Caco-2 (cell line): ENCODE measurements around the gene TMEM273. TPM values are rescaled to one million over a fixed set of nuclear protein-coding genes. Genes with fewer than 3 reads are reported as not detected.
"Not testable (repeated sequence)": the region's sequence is repeated elsewhere in the genome, so short reads cannot be mapped to it uniquely, and the experiment has no call there.

Experiments used
- BruUV-seq: library from RNA; stranded (reverse); fragments of 400-500 nt; replicated peaks from 2 replicates; lab custom pipeline; 2021; lab: Mats Ljungman, UMichigan
- CTCF ChIA-PET: fragments of 300-600 bp; sonication (Branson Sonifier 250); formaldehyde crosslinking; loops from one replicate; lab custom pipeline; 2022; ENCODE audit warnings: antibody characterized with exemption; lab: Charles Lee
- POLR2A ChIA-PET: fragments of 300-600 bp; sonication (Branson Sonifier 250); formaldehyde crosslinking; loops from one replicate; lab custom pipeline; 2022; ENCODE audit warnings: antibody characterized with exemption; lab: Charles Lee
- DNase-seq, 2 experiments: peaks; one replicate each; pipeline versions ENCODE4 v3.0.0 to v3.0.0-alpha.2; 2020 to 2022
- H3K27me3 ChIP-seq: replicated peaks from 2 replicates; pipeline ENCODE4 v1.6.0; 2011; ENCODE audit warnings: low read length; ENCODE audit not compliant: control insufficient read depth, insufficient read depth
- H3K36me3 ChIP-seq: 2 replicates; pipeline ENCODE4 v1.5.1; 2011; ENCODE audit warnings: low read length; ENCODE audit not compliant: control insufficient read depth, insufficient read depth
- H3K4me1 ChIP-seq: fragments of 250-450 bp; sonication (Bioruptor Pico); 2 replicates; pipeline ENCODE4 v1.5.1; 2020; ENCODE audit warnings: mild to moderate bottlenecking
- H3K4me3 ChIP-seq: 2 replicates; pipeline ENCODE4 v1.5.1; 2011; ENCODE audit warnings: low read depth, mild to moderate bottlenecking, control low read depth, low read length
- H3K9me3 ChIP-seq: fragments of 250-450 bp; sonication (Bioruptor Pico); 2 replicates; pipeline ENCODE4 v1.5.1; 2020; ENCODE audit warnings: mild to moderate bottlenecking, moderate library complexity
- H3K27ac Mint-ChIP-seq: one replicate; pipeline ENCODE4 v1.8.0; 2022; ENCODE audit warnings: mixed read lengths; ENCODE audit not compliant: unreplicated experiment
- H3K27me3 Mint-ChIP-seq: one replicate; pipeline ENCODE4 v1.8.0; 2022; ENCODE audit warnings: mixed read lengths; ENCODE audit not compliant: insufficient read depth, unreplicated experiment
- H3K36me3 Mint-ChIP-seq: one replicate; pipeline ENCODE4 v1.8.0; 2022; ENCODE audit warnings: mild to moderate bottlenecking, mixed read lengths; ENCODE audit not compliant: insufficient read depth, unreplicated experiment
- H3K4me1 Mint-ChIP-seq: one replicate; pipeline ENCODE4 v1.8.0; 2022; ENCODE audit warnings: low read depth, mixed read lengths; ENCODE audit not compliant: unreplicated experiment
- H3K4me3 Mint-ChIP-seq: one replicate; pipeline ENCODE4 v1.8.0; 2022; ENCODE audit warnings: mild to moderate bottlenecking, moderate library complexity, mixed read lengths; ENCODE audit not compliant: unreplicated experiment
- H3K9me3 Mint-ChIP-seq: one replicate; pipeline ENCODE4 v1.8.0; 2022; ENCODE audit warnings: mixed read lengths; ENCODE audit not compliant: unreplicated experiment
- intact Hi-C: fragments of 100-400 bp; cut with micrococcal nuclease; formaldehyde crosslinking; loops from one replicate; pipeline ENCODE4 v1.10.0; 2022; ENCODE audit not compliant: unreplicated experiment
- total RNA-seq: library from RNA; stranded (reverse); gene quantifications from 2 replicates; pipeline ENCODE4 v1.2.3, GENCODE V29; 2022
- TF ChIP-seq, protein P1 (sequence below), 2 experiments: fragments of 200-600 bp in 1 of 2; IDR thresholded peaks; 1 replicate in 1 of 2; 2 replicates in 1 of 2; pipeline versions ENCODE4 v1.5.1 to v1.8.0; 2011 to 2022; ENCODE audit warnings: antibody characterized with exemption in 1 of 2, control low read depth in 1 of 2, inconsistent platforms in 1 of 2, low read depth in 1 of 2, low read length in 1 of 2, mild to moderate bottlenecking in 1 of 2, moderate library complexity in 1 of 2; ENCODE audit not compliant: insufficient read depth in 1 of 2, severe bottlenecking in 1 of 2, unreplicated experiment in 1 of 2

The TMEM273 gene
- total RNA-seq, 1 experiment from 2014 or later, result not detected

DNA sequence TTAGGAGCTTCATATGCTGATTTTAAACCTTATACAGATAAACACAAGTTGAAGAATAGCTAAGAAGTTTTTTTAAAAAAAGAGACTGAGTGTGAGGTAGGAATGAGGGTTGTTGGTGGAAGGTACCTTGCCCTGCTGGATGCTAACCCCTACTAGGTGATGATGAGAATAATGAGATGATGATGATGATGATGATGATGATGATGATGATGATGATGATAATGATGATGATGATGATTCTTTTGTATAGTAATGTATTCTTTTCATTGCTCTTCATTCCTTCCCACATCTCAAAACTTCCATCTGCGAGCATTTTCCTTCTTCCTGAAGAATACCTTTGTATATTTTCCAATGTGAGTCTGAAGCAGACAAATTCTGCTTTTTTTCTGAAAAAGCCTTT lies 14.1 kb upstream of the TMEM273 start:
- H3K27me3 Mint-ChIP-seq, result peaks cover 31% of the 10 kb centered on the region
- DNase-seq, result no peak
- H3K36me3 Mint-ChIP-seq, result no peaks in the 10 kb centered on the region
- H3K4me1 Mint-ChIP-seq, result no peaks in the 10 kb centered on the region
- Histone ChIP-seq H3K36me3 (no peaks in the 10 kb centered on the region), H3K4me1 (no peaks in the 10 kb centered on the region), H3K9me3 (no peaks in the 10 kb centered on the region), H3K27me3 (no peaks in the 10 kb centered on the region), H3K4me3 (no peak overlapping the region)
- CTCF ChIA-PET, result no interaction called here
- POLR2A ChIA-PET, result no interaction called here
- BruUV-seq, result no TSS peak
- no peak overlapping the region for H3K27ac Mint-ChIP-seq
- intact Hi-C loops, result no loop called here
- TF ChIP-seq, protein P1, sequence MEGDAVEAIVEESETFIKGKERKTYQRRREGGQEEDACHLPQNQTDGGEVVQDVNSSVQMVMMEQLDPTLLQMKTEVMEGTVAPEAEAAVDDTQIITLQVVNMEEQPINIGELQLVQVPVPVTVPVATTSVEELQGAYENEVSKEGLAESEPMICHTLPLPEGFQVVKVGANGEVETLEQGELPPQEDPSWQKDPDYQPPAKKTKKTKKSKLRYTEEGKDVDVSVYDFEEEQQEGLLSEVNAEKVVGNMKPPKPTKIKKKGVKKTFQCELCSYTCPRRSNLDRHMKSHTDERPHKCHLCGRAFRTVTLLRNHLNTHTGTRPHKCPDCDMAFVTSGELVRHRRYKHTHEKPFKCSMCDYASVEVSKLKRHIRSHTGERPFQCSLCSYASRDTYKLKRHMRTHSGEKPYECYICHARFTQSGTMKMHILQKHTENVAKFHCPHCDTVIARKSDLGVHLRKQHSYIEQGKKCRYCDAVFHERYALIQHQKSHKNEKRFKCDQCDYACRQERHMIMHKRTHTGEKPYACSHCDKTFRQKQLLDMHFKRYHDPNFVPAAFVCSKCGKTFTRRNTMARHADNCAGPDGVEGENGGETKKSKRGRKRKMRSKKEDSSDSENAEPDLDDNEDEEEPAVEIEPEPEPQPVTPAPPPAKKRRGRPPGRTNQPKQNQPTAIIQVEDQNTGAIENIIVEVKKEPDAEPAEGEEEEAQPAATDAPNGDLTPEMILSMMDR (IDR thresholded peaks at IDR 0.05; ENCODE audit: insufficient read depth in 1 of 2, low read depth in 1 of 2, low read length in 1 of 2, severe bottlenecking in 1 of 2, unreplicated experiment in 1 of 2), result no peak
- no peak overlapping the region for H3K4me3 Mint-ChIP-seq
- peaks cover 10% of the 10 kb centered on the region for H3K9me3 Mint-ChIP-seq

DNA sequence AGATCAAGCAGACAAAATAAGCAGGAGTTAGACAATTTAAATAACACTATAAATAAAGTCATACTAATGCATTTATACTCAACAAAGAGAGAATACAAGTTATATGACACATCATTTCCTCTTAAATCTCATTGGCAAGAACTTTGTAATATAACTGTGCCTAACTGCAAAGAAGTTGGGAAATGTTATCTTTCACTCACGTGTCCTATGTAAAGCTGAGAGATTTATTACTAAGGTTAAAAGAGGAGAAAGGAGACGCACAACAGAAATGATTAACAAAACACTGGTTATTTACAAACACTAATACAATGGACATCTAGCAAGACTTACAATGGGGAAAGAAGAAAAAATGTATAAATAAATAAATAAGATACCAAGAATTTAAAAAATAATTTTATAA lies 12.7 kb upstream of the TMEM273 start:
- peaks cover 10% of the 10 kb centered on the region for H3K9me3 Mint-ChIP-seq
- H3K4me3 Mint-ChIP-seq, result no peak overlapping the region
- Histone ChIP-seq H3K4me1 (no peaks in the 10 kb centered on the region), H3K36me3 (no peaks in the 10 kb centered on the region), H3K9me3 (no peaks in the 10 kb centered on the region), H3K4me3 (no peak overlapping the region), H3K27me3 (no peaks in the 10 kb centered on the region)
- intact Hi-C loops, result no loop called here
- no peaks in the 10 kb centered on the region for H3K36me3 Mint-ChIP-seq
- H3K27me3 Mint-ChIP-seq, result peaks cover 31% of the 10 kb centered on the region
- no peak overlapping the region for H3K27ac Mint-ChIP-seq
- BruUV-seq, result no TSS peak
- no peak for DNase-seq
- CTCF ChIA-PET, result interaction anchor here (0.6 kb wide), 1 partner anchor 60 kb away, joined by 3 read pairs; no protein-coding TSS in a partner anchor
- POLR2A ChIA-PET, result no interaction called here
- TF ChIP-seq, protein P1 (IDR thresholded peaks at IDR 0.05; ENCODE audit: insufficient read depth in 1 of 2, low read depth in 1 of 2, low read length in 1 of 2, severe bottlenecking in 1 of 2, unreplicated experiment in 1 of 2), result no peak
- no peaks in the 10 kb centered on the region for H3K4me1 Mint-ChIP-seq

DNA sequence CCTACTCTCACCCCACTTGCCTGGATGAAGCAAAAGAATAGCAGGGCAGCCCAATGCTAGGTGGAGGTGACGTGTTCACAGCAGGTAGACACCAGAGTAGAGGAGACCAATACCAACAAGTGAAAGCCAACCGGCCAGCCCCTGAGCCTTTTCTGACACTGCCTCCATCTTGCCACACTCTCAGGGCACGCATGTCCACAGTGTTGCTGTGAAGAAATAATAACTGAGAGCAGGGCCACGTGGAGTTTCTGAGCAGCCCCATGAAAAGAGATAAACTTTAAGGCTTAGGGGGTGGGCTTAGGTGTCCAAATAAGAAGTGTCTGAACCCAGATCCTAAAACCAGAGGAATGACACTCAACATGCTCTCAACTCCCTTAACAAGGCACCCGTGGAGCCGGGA lies 9.0 kb upstream of the TMEM273 start:
- Mint-ChIP-seq H3K9me3 (no peaks in the 10 kb centered on the region), H3K4me3 (no peak overlapping the region), H3K27ac (no peak overlapping the region), H3K4me1 (no peaks in the 10 kb centered on the region), H3K36me3 (no peaks in the 10 kb centered on the region), H3K27me3 (peaks cover 26% of the 10 kb centered on the region)
- TF ChIP-seq, protein P1 (IDR thresholded peaks at IDR 0.05; ENCODE audit: insufficient read depth in 1 of 2, low read depth in 1 of 2, low read length in 1 of 2, severe bottlenecking in 1 of 2, unreplicated experiment in 1 of 2), result no peak
- H3K36me3 ChIP-seq, result no peaks in the 10 kb centered on the region
- no peaks in the 10 kb centered on the region for H3K4me1 ChIP-seq
- H3K4me3 ChIP-seq, result no peak overlapping the region
- intact Hi-C loops, result no loop called here
- no peaks in the 10 kb centered on the region for H3K9me3 ChIP-seq
- no TSS peak for BruUV-seq
- no peaks in the 10 kb centered on the region for H3K27me3 ChIP-seq
- POLR2A ChIA-PET, result no interaction called here
- no peak for DNase-seq
- CTCF ChIA-PET, result no interaction called here

DNA sequence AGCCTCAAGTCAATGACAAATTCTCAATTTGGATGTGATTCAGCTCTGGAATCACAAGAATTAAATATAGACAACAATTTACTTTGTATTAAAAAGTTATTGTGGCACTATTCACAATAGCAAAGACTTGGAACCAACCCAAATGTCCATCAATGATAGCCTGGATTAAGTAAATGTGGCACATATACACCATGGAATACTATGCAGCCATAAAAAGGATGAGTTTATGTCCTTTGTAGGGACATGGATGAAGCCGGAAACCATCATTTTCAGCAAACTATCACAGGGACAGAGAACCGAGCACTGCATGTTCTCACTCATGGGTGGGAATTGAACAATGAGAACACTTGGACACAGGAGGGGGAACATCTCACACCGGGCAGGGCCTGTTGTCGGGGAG lies 7.7 kb upstream of the TMEM273 start:
- H3K27ac Mint-ChIP-seq, DNase-seq, H3K9me3 ChIP-seq, POLR2A ChIA-PET, H3K27me3 ChIP-seq, H3K9me3 Mint-ChIP-seq, BruUV-seq, H3K4me1 ChIP-seq, H3K4me1 Mint-ChIP-seq, H3K4me3 ChIP-seq, H3K36me3 ChIP-seq, H3K4me3 Mint-ChIP-seq, intact Hi-C loops, H3K36me3 Mint-ChIP-seq, CTCF ChIA-PET: not testable (repeated sequence)
- peaks cover 24% of the 10 kb centered on the region for H3K27me3 Mint-ChIP-seq
